Esophagus muscularis mucosa (tissue), 4 donors: ENCODE results near the gene MCMBP. TPM values are rescaled to one million over a fixed set of nuclear protein-coding genes. Genes with fewer than 3 reads are reported as not detected.
"Not testable (repeated sequence)": the region's sequence is repeated elsewhere in the genome, so short reads cannot be mapped to it uniquely, and the experiment has no call there.

ENCODE experiments used
- DNase-seq: peaks from one replicate; pipeline ENCODE4 v3.0.0-alpha.2; 2017; ENCODE audit errors: extremely low spot score
- H3K27ac ChIP-seq, 4 donors: fragments of 200-600 bp; sonication (generic); replicated peaks in 1 of 4; 1 replicate in 3 of 4; 2 replicates in 1 of 4; pipeline ENCODE4 v1.5.1; 2016 to 2019; ENCODE audit warnings: mild to moderate bottlenecking in 1 of 4
- H3K27me3 ChIP-seq, 4 donors: fragments of 200-600 bp; sonication (generic); one replicate each; pipeline versions ENCODE4 v1.5.1 to v1.6.0; 2016 to 2019
- H3K36me3 ChIP-seq, 4 donors: fragments of 200-600 bp; sonication (generic); one replicate each; pipeline ENCODE4 v1.5.1; 2016 to 2019
- H3K4me1 ChIP-seq, 4 donors: fragments of 200-600 bp; sonication (generic); one replicate each; pipeline ENCODE4 v1.5.1; 2016 to 2019
- H3K4me3 ChIP-seq, 4 donors: fragments of 200-600 bp; sonication (generic); 1 replicate in 2 of 4; 2 replicates in 2 of 4; pipeline ENCODE4 v1.5.1; 2016 to 2019; ENCODE audit warnings: mild to moderate bottlenecking in 4 of 4, moderate library complexity in 1 of 4
- H3K9me3 ChIP-seq, 4 donors: fragments of 200-600 bp; sonication (generic); 1 replicate in 3 of 4; 2 replicates in 1 of 4; pipeline ENCODE4 v1.5.1; 2016 to 2019
- EP300 ChIP-seq: sonication (generic); formaldehyde crosslinking; IDR thresholded peaks from one replicate; pipeline ENCODE4 v1.6.1; 2017; ENCODE audit warnings: antibody characterized with exemption
- POLR2A ChIP-seq: fragments of 450-650 bp; IDR thresholded peaks from one replicate; pipeline ENCODE4 v1.6.1; 2017; ENCODE audit warnings: antibody characterized with exemption, moderate library complexity, mild to moderate bottlenecking, low read depth
- POLR2AphosphoS5 ChIP-seq, 2 donors: sonication (generic); formaldehyde crosslinking; IDR thresholded peaks; one replicate each; pipeline ENCODE4 v1.6.1; 2017; ENCODE audit warnings: antibody characterized with exemption in 2 of 2
- WGBS: methylation state at CpG from one replicate; pipeline ENCODE4 v1.1.5; 2018; 5-methylcytosine and 5-hydroxymethylcytosine counted together
- intact Hi-C: fragments of 100-400 bp; cut with DNase I; formaldehyde crosslinking; loops from one replicate; pipeline ENCODE4 v1.15.1; 2023
- total RNA-seq, 4 donors: library from RNA; depleted of rRNA; stranded (reverse); fragments of >200 nt; gene quantifications; one replicate each; pipeline versions ENCODE4 v1.1.0 to v1.2.1, GENCODE V29; 2016
- TF ChIP-seq, protein P1 (sequence below), 3 experiments: fragments of 200-600 bp in 2 of 3; fragments of 450-650 bp in 1 of 3; sonication (generic) in 2 of 3; IDR thresholded peaks; one replicate each; pipeline ENCODE4 v1.5.1; 2017 to 2019; ENCODE audit warnings: antibody characterized with exemption in 3 of 3, mild to moderate bottlenecking in 2 of 3, moderate library complexity in 1 of 3

The MCMBP gene
- total RNA-seq, 4 donors from 2014 or later, result 47.3 to 77.2 (median 52.3) TPM

DNA sequence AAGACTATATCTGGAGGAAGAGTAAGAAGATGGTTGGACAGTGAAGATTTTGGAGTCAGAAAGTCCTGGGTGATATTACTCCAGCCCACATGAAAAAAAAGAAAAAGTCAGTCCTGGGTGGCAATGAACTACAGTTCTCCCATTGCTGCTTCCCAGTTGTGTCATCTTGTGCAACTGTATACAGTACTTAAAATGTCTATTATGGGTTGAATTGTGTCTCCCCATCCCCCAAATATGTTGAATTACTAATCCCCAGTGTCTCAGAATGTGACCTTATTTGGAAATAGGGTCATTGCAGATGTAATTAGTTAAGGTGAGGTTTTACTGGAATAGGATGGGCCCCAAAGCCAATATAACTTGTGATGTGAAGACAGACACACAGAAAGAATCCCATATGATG, 35.5 kb upstream of the MCMBP start:
- no peak for DNase-seq
- no peak overlapping the region for H3K4me3 ChIP-seq
- H3K36me3 ChIP-seq, result peaks cover 51 to 99% (median 90%) of the 10 kb centered on the region in 4 donors
- intact Hi-C loops, result no loop called here
- H3K4me1 ChIP-seq, result no peaks in the 10 kb centered on the region
- no peak for TF ChIP-seq EP300
- no peak for TF ChIP-seq POLR2AphosphoS5 (IDR thresholded peaks at IDR 0.05)
- no peak for TF ChIP-seq POLR2A
- TF ChIP-seq, protein P1, sequence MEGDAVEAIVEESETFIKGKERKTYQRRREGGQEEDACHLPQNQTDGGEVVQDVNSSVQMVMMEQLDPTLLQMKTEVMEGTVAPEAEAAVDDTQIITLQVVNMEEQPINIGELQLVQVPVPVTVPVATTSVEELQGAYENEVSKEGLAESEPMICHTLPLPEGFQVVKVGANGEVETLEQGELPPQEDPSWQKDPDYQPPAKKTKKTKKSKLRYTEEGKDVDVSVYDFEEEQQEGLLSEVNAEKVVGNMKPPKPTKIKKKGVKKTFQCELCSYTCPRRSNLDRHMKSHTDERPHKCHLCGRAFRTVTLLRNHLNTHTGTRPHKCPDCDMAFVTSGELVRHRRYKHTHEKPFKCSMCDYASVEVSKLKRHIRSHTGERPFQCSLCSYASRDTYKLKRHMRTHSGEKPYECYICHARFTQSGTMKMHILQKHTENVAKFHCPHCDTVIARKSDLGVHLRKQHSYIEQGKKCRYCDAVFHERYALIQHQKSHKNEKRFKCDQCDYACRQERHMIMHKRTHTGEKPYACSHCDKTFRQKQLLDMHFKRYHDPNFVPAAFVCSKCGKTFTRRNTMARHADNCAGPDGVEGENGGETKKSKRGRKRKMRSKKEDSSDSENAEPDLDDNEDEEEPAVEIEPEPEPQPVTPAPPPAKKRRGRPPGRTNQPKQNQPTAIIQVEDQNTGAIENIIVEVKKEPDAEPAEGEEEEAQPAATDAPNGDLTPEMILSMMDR (IDR thresholded peaks at IDR 0.05), result no peak
- no peaks in the 10 kb centered on the region for H3K9me3 ChIP-seq
- no peaks in the 10 kb centered on the region for H3K27me3 ChIP-seq
- no peak overlapping the region for H3K27ac ChIP-seq

DNA sequence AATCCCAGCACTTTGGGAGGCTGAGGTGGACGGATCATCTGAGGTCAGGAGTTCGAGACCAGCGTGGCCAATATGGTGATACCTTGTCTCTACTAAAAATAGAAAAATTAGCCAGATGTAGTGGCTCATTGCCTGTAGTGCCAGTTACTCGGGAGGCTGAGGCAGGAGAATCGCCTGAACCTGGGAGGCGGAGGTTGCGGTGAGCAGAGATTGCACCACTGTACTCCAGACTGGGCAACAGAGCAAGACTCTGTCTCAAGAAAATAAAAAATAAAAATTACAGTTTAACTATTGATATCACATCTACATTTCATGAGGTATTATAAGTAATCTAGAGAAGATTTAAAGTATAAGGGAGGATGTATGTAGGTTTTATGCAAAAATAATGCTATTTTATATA, 35.1 kb upstream of the MCMBP start:
- H3K4me3 ChIP-seq, H3K9me3 ChIP-seq, intact Hi-C loops, H3K27ac ChIP-seq, H3K27me3 ChIP-seq, H3K4me1 ChIP-seq, DNase-seq: not testable (repeated sequence)
- 94% methylated on average over 7 of the region's 7 CpGs for WGBS
- H3K36me3 ChIP-seq, result peaks cover 47 to 99% (median 90%) of the 10 kb centered on the region in 4 donors

DNA sequence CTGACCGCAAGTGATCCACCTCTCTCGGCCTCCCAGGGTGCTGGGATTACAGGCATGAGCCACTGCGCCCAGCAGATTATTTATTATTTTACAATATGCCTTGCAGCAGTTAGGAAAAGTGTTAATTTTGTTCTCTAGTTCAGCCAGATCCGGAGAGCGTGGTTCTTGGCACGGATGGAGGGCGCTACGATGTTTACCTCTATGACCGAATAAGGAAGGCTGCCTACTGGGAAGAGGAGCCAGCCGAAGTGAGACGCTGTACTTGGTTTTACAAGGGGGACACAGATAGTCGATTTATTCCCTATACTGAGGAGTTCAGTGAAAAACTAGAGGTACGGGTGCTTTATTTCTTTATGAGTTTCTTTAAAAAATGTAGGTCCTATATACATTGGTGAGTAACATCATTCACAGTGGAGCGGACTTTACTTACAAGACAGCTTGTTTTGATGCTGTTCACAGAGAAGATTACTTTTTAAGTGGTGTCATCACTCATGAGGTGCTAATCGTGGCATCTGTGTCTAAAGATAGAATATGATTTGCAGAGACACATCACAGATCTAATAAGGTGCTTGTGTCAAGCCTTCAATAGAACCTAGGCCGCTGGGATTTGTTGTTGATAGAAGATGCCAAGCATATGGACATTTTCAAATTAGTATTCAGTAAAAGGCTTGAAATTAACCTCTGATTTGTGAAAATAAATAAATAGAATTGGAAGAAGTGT, 31.5 kb upstream of the MCMBP start:
- DNase-seq, result no peak
- H3K4me3 ChIP-seq, result no peak overlapping the region
- no peaks in the 10 kb centered on the region for H3K27me3 ChIP-seq
- intact Hi-C loops, result no loop called here
- no peaks in the 10 kb centered on the region for H3K9me3 ChIP-seq
- TF ChIP-seq, protein P1 (IDR thresholded peaks at IDR 0.05), result no peak
- no peak for TF ChIP-seq POLR2A
- TF ChIP-seq POLR2AphosphoS5 (IDR thresholded peaks at IDR 0.05), result no peak
- TF ChIP-seq EP300, result no peak
- peak overlapping the region in 3 of 4 donors; percentile 33 to 54 (median 51) for H3K27ac ChIP-seq
- WGBS, result 79% methylated on average over 16 of the region's 16 CpGs
- H3K36me3 ChIP-seq, result peaks cover 24 to 81% (median 64%) of the 10 kb centered on the region in 4 donors
- peaks cover 0 to 14% (median 9%) of the 10 kb centered on the region in 4 donors for H3K4me1 ChIP-seq

GRCh38 chr10:119898577-119898976, 25.9 kb upstream of the MCMBP start:
- H3K36me3 ChIP-seq, result peaks cover 5 to 42% (median 28%) of the 10 kb centered on the region in 4 donors
- H3K4me1 ChIP-seq, result peaks cover 32 to 58% (median 51%) of the 10 kb centered on the region in 4 donors
- 94% methylated on average over 4 of the region's 4 CpGs for WGBS
- H3K4me3 ChIP-seq, result no peak overlapping the region
- DNase-seq, result no peak
- H3K27ac ChIP-seq, result no peak overlapping the region
- no peaks in the 10 kb centered on the region for H3K27me3 ChIP-seq
- TF ChIP-seq POLR2AphosphoS5 (IDR thresholded peaks at IDR 0.05), result no peak
- TF ChIP-seq, protein P1 (IDR thresholded peaks at IDR 0.05), result no peak
- no peak for TF ChIP-seq POLR2A
- no peak for TF ChIP-seq EP300
- H3K9me3 ChIP-seq, result no peaks in the 10 kb centered on the region
- intact Hi-C loops, result no loop called here

GRCh38 chr10:119896937-119897770, 24.5 kb upstream of the MCMBP start:
- TF ChIP-seq EP300 (no peak), POLR2A (no peak), POLR2AphosphoS5 (IDR thresholded peaks at IDR 0.05) (peak in 1 of 2 donors; percentile 18)
- WGBS, result 57% methylated on average over 9 of the region's 9 CpGs
- Histone ChIP-seq H3K27ac (peak overlapping the region; percentile 50 to 73 (median 61)), H3K4me3 (no peak overlapping the region), H3K27me3 (no peaks in the 10 kb centered on the region), H3K9me3 (no peaks in the 10 kb centered on the region), H3K4me1 (peaks cover 38 to 64% (median 58%) of the 10 kb centered on the region in 4 donors), H3K36me3 (peaks cover 5 to 31% (median 16%) of the 10 kb centered on the region in 4 donors)
- intact Hi-C loops, result no loop called here
- no peak for DNase-seq
